HG02571 (cell line): ENCODE results near the gene ING5.
"Not testable (repeated sequence)": the region's sequence is repeated elsewhere in the genome, so short reads cannot be mapped to it uniquely, and the experiment has no call there.

Experiments
- ATAC-seq: cut with Tn5 transposase; IDR thresholded peaks from one replicate; pipeline ENCODE4 v1.9.1; 2021; ENCODE audit warnings: mild to moderate bottlenecking, moderate library complexity; ENCODE audit not compliant: unreplicated experiment

ING5 gene

GRCh38 chr2:241736111-241736510 is 34.3 kb downstream of the ING5 start:
- ATAC-seq: no peak

- ATAC-seq: no peak
These were observed 36.3 kb downstream of the ING5 start for GRCh38 chr2:241738040-241738686.

GRCh38 chr2:241739177-241739576 is 37.3 kb downstream of the ING5 start:
- ATAC-seq: no peak

- ATAC-seq: no peak
These were observed 37.8 kb downstream of the ING5 start for GRCh38 chr2:241739651-241740050.

GRCh38 chr2:241741016-241741415 is 39.2 kb downstream of the ING5 start:
- no peak for ATAC-seq

GRCh38 chr2:241742320-241742939 is 40.6 kb downstream of the ING5 start:
- no peak for ATAC-seq

- ATAC-seq: not testable (repeated sequence)
These were observed 41.2 kb downstream of the ING5 start for GRCh38 chr2:241743008-241743407.

- ATAC-seq: no peak
These were observed 41.8 kb downstream of the ING5 start for GRCh38 chr2:241743620-241744019.

- no peak for ATAC-seq
These were observed 42.4 kb downstream of the ING5 start for GRCh38 chr2:241744028-241744754.

GRCh38 chr2:241745276-241745675 is 43.4 kb downstream of the ING5 start:
- no peak for ATAC-seq

GRCh38 chr2:241746084-241746483 is 44.2 kb downstream of the ING5 start:
- no peak for ATAC-seq

GRCh38 chr2:241748468-241749256 is 46.8 kb downstream of the ING5 start:
- ATAC-seq: no peak

GRCh38 chr2:241750076-241750840 is 48.4 kb downstream of the ING5 start:
- ATAC-seq: no peak

GRCh38 chr2:241751152-241751551 is 49.3 kb downstream of the ING5 start:
- no peak for ATAC-seq

GRCh38 chr2:241751776-241752175 is 49.9 kb downstream of the ING5 start:
- no peak for ATAC-seq

- ATAC-seq: no peak
These were observed 50.4 kb downstream of the ING5 start for GRCh38 chr2:241752253-241752652.

GRCh38 chr2:241752689-241753276 is 50.9 kb downstream of the ING5 start:
- ATAC-seq: no peak

- no peak for ATAC-seq
These were observed 51.7 kb downstream of the ING5 start for GRCh38 chr2:241753493-241753892.

GRCh38 chr2:241754042-241754441 is 52.2 kb downstream of the ING5 start:
- no peak for ATAC-seq

- ATAC-seq: no peak
These were observed 53.3 kb downstream of the ING5 start for GRCh38 chr2:241755166-241755565.
